A549 (cell line): ENCODE data around the gene PPP6R1.

Experiments
- BCL3 ChIP-seq: fragments of >200 bp; sonication (Bioruptor Twin); formaldehyde crosslinking; IDR thresholded peaks from 3 replicates; pipeline ENCODE4 v1.6.1; 2016
- CBX8 ChIP-seq: fragments of 200-600 bp; sonication (generic); IDR thresholded peaks from 2 replicates; pipeline ENCODE4 v1.6.1; 2016
- CTCF ChIP-seq: fragments of >200 bp; sonication (Bioruptor Twin); formaldehyde crosslinking; IDR thresholded peaks from 3 replicates; pipeline ENCODE4 v1.5.1; 2016
- HOXA7 ChIP-seq: fragments of 250-450 bp; sonication (Bioruptor Pico); IDR thresholded peaks from 2 replicates; pipeline ENCODE4 v1.5.0; 2020; ENCODE audit warnings: mild to moderate bottlenecking, moderate library complexity
- MYC ChIP-seq: IDR thresholded peaks from 2 replicates; pipeline ENCODE4 v1.6.1; 2012; ENCODE audit warnings: mild to moderate bottlenecking, inconsistent platforms, low read length, improper control_type of control experiment, borderline replicate concordance
- POLR2A ChIP-seq: IDR thresholded peaks from 2 replicates; pipeline ENCODE4 v1.6.1; 2012; ENCODE audit warnings: mild to moderate bottlenecking, low read length

GRCh38 chr19:55306712-55307111, 47.9 kb upstream of the PPP6R1 start:
- TF ChIP-seq CTCF (no peak), BCL3 (no peak), CBX8 (no peak), MYC (no peak), HOXA7 (CRISPR knock-in tag) (no peak), POLR2A (no peak)
